Prostate gland (tissue), 2 donors: ENCODE results near the gene SERINC1. TPM values are rescaled to one million over a fixed set of nuclear protein-coding genes. Genes with fewer than 3 reads are reported as not detected.
"Not testable (repeated sequence)": the region's sequence is repeated elsewhere in the genome, so short reads cannot be mapped to it uniquely, and the experiment has no call there.

Experiments
- DNase-seq: peaks from one replicate; pipeline ENCODE4 v3.0.0-alpha.2; 2019; ENCODE audit warnings: low spot score
- H3K27ac ChIP-seq, 2 donors: fragments of 200-600 bp; sonication (generic); 2 replicates each; pipeline ENCODE4 v1.5.1; 2017 to 2019
- H3K27me3 ChIP-seq: fragments of 200-600 bp; sonication (generic); replicated peaks from 2 replicates; pipeline ENCODE4 v1.5.1; 2019; ENCODE audit not compliant: insufficient read depth
- H3K36me3 ChIP-seq, 2 donors: fragments of 200-600 bp; sonication (generic); 1 replicate in 1 of 2; 2 replicates in 1 of 2; pipeline versions ENCODE4 v1.5.1 to v1.8.1; 2017 to 2019
- H3K4me1 ChIP-seq: fragments of 200-600 bp; sonication (generic); replicated peaks from 2 replicates; pipeline ENCODE4 v1.5.1; 2019
- H3K4me3 ChIP-seq, 2 donors: fragments of 200-600 bp; sonication (generic); 2 replicates each; pipeline ENCODE4 v1.5.1; 2017 to 2019
- H3K9me3 ChIP-seq: fragments of 200-600 bp; sonication (generic); 2 replicates; pipeline ENCODE4 v1.5.1; 2017
- CTCF ChIP-seq, 4 experiments: fragments of 200-600 bp in 2 of 4; fragments of 450-650 bp in 2 of 4; sonication (generic) in 2 of 4; IDR thresholded peaks; 1 replicate in 3 of 4; 2 replicates in 1 of 4; pipeline ENCODE4 v1.5.1; 2016 to 2019; ENCODE audit warnings: antibody characterized with exemption in 4 of 4, mild to moderate bottlenecking in 2 of 4, moderate library complexity in 2 of 4
- POLR2A ChIP-seq: fragments of 450-650 bp; IDR thresholded peaks from one replicate; pipeline ENCODE4 v1.6.1; 2016; ENCODE audit warnings: antibody characterized with exemption, mild to moderate bottlenecking
- POLR2AphosphoS5 ChIP-seq: sonication (generic); formaldehyde crosslinking; IDR thresholded peaks from one replicate; pipeline ENCODE4 v1.6.1; 2017; ENCODE audit warnings: antibody characterized with exemption
- WGBS: methylation state at CpG from one replicate; pipeline ENCODE4 v1.1.5; 2018; 5-methylcytosine and 5-hydroxymethylcytosine counted together
- intact Hi-C: fragments of 100-400 bp; cut with DNase I; formaldehyde crosslinking; loops from one replicate; pipeline ENCODE4 v1.14.2; 2022
- total RNA-seq, 2 donors: library from RNA; depleted of rRNA; stranded (reverse); fragments of >200 nt; gene quantifications; one replicate each; pipeline ENCODE4 v1.1.0, GENCODE V29; 2016

Gene SERINC1
- 100 to 1,000 TPM; 159 to 165 TPM for total RNA-seq

- peak; percentile 97 for TF ChIP-seq POLR2AphosphoS5
- TF ChIP-seq POLR2A, result peak; percentile 90
- TF ChIP-seq CTCF (IDR thresholded peaks at IDR 0.05), result no peak
- intact Hi-C loops, result loop anchor here (2.0 kb wide), 1 partner anchor 73 kb away; the partner anchor contains the start of gene HSF2
- WGBS, result under 1% methylated on average over 49 of the region's 49 CpGs
- peak; percentile 96 for DNase-seq
- no peaks in the 10 kb centered on the region for H3K4me1 ChIP-seq
- H3K27ac ChIP-seq, result peak within 1 kb of the TSS; percentile 95 to 98
- peak within 1 kb of the TSS; percentile 84 to 87 for H3K4me3 ChIP-seq
- no peaks in the 10 kb centered on the region for H3K9me3 ChIP-seq
- no peaks in the 10 kb centered on the region for H3K27me3 ChIP-seq
- no peaks in the 10 kb centered on the region for H3K36me3 ChIP-seq
These were observed at the start of gene SERINC1 for GRCh38 chr6:122471107-122472021. TSS of gene SERINC1 (minus strand) at chr6:122471807. CDS start at chr6:122471737, 70 bp downstream.

- TF ChIP-seq POLR2AphosphoS5 (no peak), POLR2A (no peak), CTCF (IDR thresholded peaks at IDR 0.05) (no peak)
- no peaks in the 10 kb centered on the region for H3K4me1 ChIP-seq
- intact Hi-C loops, result no loop called here
- H3K36me3 ChIP-seq, result no peaks in the 10 kb centered on the region
- H3K27ac ChIP-seq, result no peak overlapping the region
- no peaks in the 10 kb centered on the region for H3K27me3 ChIP-seq
- no peak overlapping the region for H3K4me3 ChIP-seq
- no peak for DNase-seq
- H3K9me3 ChIP-seq, result no peaks in the 10 kb centered on the region
- WGBS, result 91% methylated on average over 13 of the region's 13 CpGs
These were observed 39.8 kb upstream of the SERINC1 start for GRCh38 chr6:122511193-122511924.

GRCh38 chr6:122505170-122505569, 33.6 kb upstream of the SERINC1 start:
- H3K36me3 ChIP-seq, H3K4me1 ChIP-seq, H3K27me3 ChIP-seq, H3K4me3 ChIP-seq, H3K9me3 ChIP-seq, intact Hi-C loops, H3K27ac ChIP-seq, DNase-seq: not testable (repeated sequence)
- 85% methylated on average over 3 of the region's 3 CpGs for WGBS

GRCh38 chr6:122501475-122501874, 29.9 kb upstream of the SERINC1 start:
- no peaks in the 10 kb centered on the region for H3K9me3 ChIP-seq
- 98% methylated on average over 4 of the region's 4 CpGs for WGBS

More at GRCh38 chr6:122501475-122501874, 29.9 kb upstream of the SERINC1 start:
- no peak for DNase-seq
- intact Hi-C loops, result no loop called here
- no peaks in the 10 kb centered on the region for H3K4me1 ChIP-seq
- H3K4me3 ChIP-seq, result no peak overlapping the region
- TF ChIP-seq CTCF (IDR thresholded peaks at IDR 0.05) (no peak), POLR2AphosphoS5 (no peak), POLR2A (no peak)
- H3K36me3 ChIP-seq, result no peaks in the 10 kb centered on the region
- no peaks in the 10 kb centered on the region for H3K27me3 ChIP-seq
- H3K27ac ChIP-seq, result no peak overlapping the region
